Activated T-helper 1 cell treated with Interleukin-2 at 50 U/mL for 16 hours (primary cell): ENCODE data around the gene C19orf33.

Experiments
- DNase-seq: peaks from one replicate; pipeline ENCODE4 v3.0.0-alpha.2; 2020; ENCODE audit warnings: low read depth

Gene C19orf33

DNA sequence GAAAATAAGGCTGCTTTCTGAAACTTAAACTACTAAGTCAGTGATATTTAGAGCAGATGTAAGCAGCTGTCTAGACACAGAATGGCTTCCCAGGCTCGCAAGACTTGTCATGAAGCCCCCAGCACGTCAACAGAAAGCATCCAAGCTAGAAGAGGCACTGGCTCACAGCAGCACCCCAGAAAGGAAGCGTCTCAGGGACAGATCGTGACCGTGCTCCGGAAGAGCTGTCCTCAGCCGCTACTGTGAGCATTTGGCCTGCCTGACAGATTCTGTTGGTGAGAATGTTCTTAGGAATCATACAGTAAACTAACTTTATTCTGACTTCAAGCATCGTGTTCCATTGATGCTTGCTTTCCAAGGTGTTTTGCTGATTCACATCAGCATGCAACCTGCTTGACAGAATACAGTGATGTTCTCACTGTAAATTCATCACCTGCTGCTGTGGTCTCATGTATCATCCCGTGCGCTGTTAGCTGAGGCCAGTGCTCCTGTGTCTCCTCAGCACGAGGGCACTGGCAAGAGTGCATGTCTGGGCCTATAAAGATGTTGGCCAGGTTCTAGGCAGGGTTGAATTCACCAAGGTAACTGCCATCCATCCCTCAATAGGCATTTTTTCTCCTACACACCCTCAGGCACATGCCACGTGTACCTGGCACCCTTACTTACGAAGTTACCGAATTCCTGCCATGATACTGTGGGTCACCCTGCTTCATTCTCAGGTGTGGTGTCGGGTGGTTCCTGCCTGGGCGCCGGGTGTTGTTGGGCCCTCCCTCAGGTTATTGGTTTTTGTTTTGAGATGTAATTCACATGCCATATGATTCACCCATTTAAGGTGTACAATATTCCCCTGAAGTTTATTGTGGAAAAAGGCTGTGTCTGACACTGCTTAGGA lies 23.8 kb upstream of the C19orf33 start:
- DNase-seq: no peak

DNA sequence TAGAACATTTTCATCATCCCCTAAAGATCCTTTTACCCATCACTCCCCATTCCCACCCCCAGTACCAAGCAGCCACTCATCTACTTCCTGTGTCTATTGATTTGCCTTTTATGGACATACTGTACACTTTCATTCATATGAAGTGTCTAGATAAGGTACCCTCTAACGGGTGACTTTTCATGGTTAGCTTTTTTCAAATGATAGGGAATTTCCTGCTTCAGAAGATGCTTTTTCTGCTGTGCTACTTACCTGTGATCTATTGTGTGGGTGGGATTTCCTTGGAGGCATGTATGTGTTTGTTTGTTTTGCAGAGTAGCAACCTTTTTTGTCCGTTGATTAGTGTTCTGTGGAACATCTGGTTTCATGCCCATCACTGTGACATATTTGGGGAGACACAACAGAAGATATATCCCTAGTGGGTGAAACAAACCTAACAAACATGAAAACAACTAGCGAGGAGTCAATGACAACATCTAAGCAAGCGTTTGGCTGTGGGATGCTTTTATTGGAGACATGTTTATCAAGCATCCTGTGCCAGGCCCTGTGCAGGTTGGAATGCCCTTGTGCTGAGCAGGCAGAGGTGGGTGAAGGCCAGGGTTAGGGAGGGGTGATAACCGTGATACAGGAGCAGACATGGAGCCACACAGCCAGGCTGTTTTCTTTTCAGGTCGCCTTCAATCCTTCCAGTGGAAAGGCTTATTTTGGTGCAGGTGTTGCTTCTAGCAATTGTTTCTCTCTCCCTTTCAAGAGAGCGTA lies 22.1 kb upstream of the C19orf33 start:
- no peak for DNase-seq

GRCh38 chr19:38283271-38283670 lies 20.8 kb upstream of the C19orf33 start:
- DNase-seq: no peak

- DNase-seq: no peak
Observed at GRCh38 chr19:38284422-38284821, 19.6 kb upstream of the C19orf33 start.

- no peak for DNase-seq
Observed at GRCh38 chr19:38285567-38285966, 18.5 kb upstream of the C19orf33 start.

DNA sequence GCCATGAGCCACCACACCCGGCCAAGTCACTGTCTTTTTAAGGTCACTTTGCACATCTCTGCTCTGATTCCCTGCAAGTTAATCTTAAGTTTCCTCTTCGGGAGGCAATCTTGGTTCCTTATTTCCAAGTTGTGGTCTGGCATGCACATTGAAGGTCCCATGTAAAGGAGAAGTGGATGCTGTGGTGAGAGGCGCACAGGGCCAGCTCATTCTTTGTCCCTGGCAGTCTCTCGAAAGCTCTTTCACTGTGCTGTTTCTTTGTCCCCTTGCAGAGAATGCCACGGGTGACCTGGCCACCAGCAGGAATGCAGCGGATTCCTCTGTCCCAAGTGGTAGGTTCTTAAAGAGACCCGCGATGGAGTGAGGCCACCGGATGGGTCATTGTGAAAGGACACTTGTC lies 16.4 kb upstream of the C19orf33 start:
- DNase-seq: no peak

DNA sequence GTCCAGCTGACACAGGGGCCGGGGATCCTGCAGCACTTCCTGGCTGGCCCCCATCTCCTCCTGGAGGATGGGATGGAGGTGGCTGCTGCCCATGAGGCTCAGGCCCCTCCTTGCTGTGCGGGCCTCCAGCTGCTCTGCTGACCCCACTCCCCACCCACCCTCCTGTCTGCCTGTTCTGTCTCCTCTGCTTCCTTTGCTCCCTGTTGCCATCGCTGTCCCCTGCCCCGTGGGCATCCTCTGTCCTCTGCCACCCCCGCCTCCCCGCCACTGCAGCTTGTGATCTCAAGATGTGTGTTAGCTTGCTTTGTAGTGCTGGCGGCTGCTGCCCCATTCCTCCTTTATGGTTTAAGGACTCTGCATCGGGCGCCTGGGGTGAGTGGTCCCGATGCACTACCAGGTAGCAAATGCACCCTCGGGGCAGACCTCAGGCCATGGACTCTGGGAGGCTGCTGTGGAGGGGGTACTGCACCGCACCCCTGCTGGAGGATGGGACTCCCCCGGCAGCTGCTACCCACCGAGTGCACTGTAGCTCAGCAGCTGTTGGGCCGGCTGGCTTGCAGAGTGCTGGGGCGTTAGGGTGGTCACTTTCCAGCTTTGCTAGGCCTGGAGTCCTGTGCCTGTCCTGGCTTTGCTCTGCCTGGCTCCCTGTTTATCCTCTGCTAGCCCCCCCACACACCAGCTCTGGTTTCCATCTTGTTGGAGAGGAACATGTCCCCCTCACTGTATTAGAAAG lies 15.8 kb upstream of the C19orf33 start:
- DNase-seq: no peak

GRCh38 chr19:38289955-38290354 lies 14.1 kb upstream of the C19orf33 start:
- no peak for DNase-seq

DNA sequence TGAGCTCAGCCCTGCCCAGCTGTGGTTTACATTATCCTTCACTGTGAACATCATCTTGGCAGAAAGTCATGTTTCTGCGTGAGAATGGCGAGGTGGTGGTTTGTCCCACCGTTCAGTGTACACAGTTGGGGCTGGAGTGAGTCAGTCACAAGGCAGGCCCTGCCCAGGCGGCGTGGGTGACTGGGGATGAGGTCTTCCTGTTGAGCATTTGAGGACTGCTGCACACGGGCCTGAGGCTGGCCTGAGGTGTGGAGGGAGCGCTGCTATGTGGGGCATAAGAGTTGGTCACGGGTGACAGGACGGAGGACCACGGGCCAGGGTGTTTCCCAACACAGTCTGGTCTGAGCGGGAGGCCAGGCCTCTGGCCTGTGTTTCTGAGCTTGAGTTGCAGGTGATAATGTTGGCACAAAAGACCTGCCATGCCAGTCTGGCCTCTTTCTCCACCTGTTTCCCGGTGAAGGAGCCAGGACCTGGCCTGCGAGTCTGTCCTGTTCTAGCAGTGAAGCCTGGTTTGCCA lies 13.4 kb upstream of the C19orf33 start:
- DNase-seq: no peak

DNA sequence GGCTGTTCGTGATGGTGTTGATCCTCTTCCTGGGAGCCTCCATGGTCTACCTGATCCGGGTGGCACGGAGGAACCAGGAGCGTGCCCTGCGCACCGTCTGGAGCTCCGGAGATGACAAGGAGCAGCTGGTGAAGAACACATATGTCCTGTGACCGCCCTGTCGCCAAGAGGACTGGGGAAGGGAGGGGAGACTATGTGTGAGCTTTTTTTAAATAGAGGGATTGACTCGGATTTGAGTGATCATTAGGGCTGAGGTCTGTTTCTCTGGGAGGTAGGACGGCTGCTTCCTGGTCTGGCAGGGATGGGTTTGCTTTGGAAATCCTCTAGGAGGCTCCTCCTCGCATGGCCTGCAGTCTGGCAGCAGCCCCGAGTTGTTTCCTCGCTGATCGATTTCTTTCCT lies 12.2 kb upstream of the C19orf33 start:
- no peak for DNase-seq

DNA sequence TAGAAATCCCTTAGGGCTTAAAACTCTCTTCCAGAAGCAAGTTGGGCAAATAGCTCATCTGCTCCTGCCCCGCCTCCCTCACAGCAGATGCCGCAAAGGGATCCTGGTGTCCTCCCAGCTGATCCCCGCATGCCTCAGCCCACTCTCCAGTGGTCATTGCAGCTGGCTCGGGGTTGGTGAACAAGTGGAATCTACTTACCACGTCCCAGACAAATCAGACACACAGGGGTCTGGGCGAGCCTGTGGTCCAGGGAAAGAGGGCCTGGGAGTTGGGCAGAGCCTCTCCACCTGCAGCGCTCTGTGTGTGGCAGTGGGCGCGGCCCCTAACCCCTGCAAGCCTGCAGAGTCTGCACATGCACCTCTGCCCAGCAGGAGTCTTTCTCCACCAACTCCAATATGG lies 10.8 kb upstream of the C19orf33 start:
- DNase-seq: no peak

- no peak for DNase-seq
Observed at GRCh38 chr19:38294090-38294489, 10.0 kb upstream of the C19orf33 start.

DNA sequence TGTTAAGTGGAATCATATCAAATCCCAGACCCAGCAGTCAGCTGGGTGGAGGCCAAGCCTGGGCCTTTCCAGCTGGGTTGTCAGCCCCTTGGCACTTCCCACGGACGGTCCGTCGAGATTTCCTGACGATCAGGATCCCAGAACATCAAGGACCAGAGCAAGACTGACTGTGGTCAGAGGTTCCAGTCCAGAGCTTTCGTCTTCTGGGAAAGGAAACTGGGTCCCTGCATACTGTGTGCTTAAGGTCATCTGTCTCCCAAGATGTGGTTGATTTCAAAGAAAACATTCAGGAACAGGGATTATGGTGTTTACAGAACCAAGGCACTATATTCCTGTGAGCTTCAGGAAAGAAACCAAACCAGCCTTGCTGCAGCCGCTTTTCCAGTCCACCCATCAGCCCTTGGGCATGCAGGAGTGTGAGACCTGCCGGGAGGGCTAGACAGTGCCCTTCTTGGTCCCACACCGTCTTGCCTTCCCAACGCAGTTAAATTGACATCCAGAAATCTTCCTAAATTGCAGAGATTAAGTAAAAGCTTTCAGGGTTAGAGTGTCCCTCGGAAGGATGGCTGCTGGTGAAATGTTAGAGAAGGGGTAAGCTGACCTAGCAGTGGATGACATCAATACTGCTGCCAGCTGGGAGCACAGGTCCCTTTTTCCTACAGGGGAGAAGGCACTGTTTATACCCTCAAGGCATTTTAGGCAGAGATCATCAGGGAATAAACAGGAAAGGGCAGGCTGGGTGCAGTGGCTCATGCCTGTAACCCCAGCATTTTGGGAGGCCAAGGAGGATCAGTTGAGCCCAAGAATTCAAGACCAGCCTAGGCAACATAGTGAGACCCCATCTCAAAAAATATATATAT lies 5.0 kb upstream of the C19orf33 start:
- no peak for DNase-seq

GRCh38 chr19:38304352-38304865 lies 358 bp downstream of the C19orf33 start:
- DNase-seq: no peak

DNA sequence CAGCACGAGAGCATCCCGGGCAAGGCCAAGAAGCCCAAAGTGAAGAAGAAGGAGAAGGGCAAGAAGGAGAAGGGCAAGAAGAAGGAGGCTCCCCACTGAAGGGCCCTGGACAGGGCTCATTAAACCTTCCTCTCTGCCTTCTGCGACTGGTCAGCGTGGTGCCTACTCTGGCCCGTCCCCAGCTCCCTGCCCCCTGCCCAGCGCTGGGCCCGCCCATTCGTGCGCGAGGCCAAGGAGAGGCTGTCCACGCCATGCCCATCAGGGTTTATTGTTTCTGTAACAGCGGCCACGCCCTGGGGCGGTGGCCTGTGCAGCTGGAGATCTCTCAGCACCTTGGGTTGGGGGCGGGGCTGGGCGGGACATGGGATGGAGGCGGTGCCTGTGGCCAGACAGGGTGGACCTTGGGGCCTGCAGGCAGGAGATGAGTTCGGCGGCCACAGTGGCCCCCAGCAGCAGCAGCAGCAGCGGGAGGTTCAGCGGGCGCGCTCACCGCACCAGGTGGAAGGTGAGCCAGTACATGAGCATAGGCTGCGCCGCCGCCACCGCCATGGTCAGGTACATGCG lies 897 bp downstream of the C19orf33 start:
- DNase-seq: no peak

DNA sequence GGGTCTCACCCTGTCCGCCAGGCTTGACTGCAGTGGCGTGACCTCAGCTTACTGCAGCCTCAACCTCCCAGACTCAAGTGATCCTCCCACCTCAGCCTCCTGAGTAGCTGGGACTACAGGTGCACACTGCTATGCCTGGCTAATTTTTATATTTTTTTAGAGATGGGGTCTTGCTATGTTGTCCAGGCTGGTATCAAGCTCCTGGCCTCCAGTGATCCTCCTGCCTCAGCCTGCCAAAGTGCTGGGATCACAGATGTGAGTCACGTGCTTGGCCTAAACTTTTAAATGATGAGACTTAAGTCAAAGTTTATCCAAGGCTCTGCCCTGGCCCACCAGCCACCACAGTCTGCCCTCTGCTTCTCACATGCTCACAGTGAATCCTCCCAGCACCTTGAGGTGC lies 2.2 kb downstream of the C19orf33 start:
- no peak for DNase-seq

GRCh38 chr19:38307076-38307475 lies 3.0 kb downstream of the C19orf33 start:
- no peak for DNase-seq

DNA sequence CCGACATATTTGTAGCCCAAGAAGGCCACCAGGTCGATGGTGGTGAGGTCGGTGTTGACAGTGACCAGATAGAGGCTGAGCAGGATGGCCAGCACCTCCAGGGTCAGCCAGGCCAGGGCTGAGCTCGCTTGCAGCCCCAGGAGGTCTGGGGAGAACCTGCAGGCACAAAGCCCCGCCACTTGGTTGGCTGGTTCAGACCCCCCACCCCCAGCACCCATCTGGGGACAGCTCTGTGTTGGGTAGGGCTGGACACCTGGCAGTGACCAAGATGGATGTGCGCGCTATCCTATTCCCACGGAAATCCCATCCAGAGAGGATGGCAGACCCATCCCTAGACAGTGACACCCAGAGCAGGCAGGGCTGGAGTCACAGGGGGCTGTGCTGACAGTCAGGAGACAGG lies 3.5 kb downstream of the C19orf33 start:
- DNase-seq: no peak

- no peak for DNase-seq
Observed at GRCh38 chr19:38308006-38308766, 4.1 kb downstream of the C19orf33 start.
